ENCODE data around the gene SLC35B4.

The SLC35B4 gene

DNA sequence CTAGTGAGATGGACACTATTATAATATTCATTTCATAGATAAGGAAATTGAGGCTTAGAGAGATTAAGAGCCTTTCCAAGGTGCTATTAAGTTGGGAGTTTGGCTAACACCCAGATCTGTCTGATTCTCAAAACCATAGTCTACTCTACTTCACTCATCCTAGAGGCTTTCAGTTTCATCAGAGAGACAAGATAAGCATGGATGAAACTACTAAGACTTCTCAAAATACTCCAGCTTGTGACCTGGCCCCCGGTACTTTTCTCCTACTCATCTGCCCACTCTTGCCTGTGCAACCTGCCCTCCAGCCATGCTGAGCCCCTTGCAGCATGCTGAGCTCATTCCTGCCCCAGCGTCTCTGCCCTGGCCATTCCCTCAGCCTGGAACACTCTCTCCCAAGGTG, 12.2 kb upstream of the SLC35B4 start:
- no peaks in the 10 kb centered on the region for H3K27me3 ChIP-seq (ENCODE audit: insufficient read depth, low read length)
- H3K27ac ChIP-seq (ENCODE audit: low read depth, low read length), result no peak overlapping the region
- no peaks in the 10 kb centered on the region for H3K4me1 ChIP-seq (ENCODE audit: control insufficient read depth in 1 of 2, insufficient read depth in 2 of 2, low read length in 2 of 2)
- H2AK5ac ChIP-seq (ENCODE audit: low read length), result no peak overlapping the region
- no peak overlapping the region for H2BK12ac ChIP-seq (ENCODE audit: low read length)
- H3K4me3 ChIP-seq (ENCODE audit: low read depth, low read length), result no peak overlapping the region
- H2BK120ac ChIP-seq (ENCODE audit: insufficient read depth, low read length, poor library complexity), result no peak overlapping the region
- H2AFZ ChIP-seq (ENCODE audit: insufficient read depth, low read length, poor library complexity), result no peak overlapping the region
- no peaks in the 10 kb centered on the region for H3K79me2 ChIP-seq (ENCODE audit: control insufficient read depth, insufficient read depth, low read length, poor library complexity)
- no peak overlapping the region for H2BK5ac ChIP-seq (ENCODE audit: low read depth, low read length, poor library complexity)
- H3K23ac ChIP-seq (ENCODE audit: low read length), result no peak overlapping the region
- no peak overlapping the region for H4K8ac ChIP-seq (ENCODE audit: low read depth, low read length)
- DNase-seq, result no peak
- H3K14ac ChIP-seq (ENCODE audit: low read length), result no peak overlapping the region
- no peak overlapping the region for H4K91ac ChIP-seq (ENCODE audit: low read depth, low read length)
- H3K79me1 ChIP-seq (ENCODE audit: low read length), result no peaks in the 10 kb centered on the region
- no peak overlapping the region for H3K9ac ChIP-seq (ENCODE audit: low read length)
- H3K4ac ChIP-seq (ENCODE audit: low read depth, low read length), result no peak overlapping the region
- no peaks in the 10 kb centered on the region for H3K9me3 ChIP-seq (ENCODE audit: insufficient read depth, low read depth, low read length)
- H3K18ac ChIP-seq (ENCODE audit: low read length), result no peak overlapping the region
- no peak overlapping the region for H4K12ac ChIP-seq (ENCODE audit: low read depth, low read length)
- H3K36me3 ChIP-seq (ENCODE audit: control insufficient read depth in 1 of 2, insufficient read depth in 2 of 2, low read length in 2 of 2), result no peaks in the 10 kb centered on the region
- no peak overlapping the region for H3K4me2 ChIP-seq (ENCODE audit: low read length)
- WGBS (ENCODE audit: extremely low coverage, insufficient coverage, insufficient read length), result no CpG with 5 or more reads among the region's 2 CpGs

DNA sequence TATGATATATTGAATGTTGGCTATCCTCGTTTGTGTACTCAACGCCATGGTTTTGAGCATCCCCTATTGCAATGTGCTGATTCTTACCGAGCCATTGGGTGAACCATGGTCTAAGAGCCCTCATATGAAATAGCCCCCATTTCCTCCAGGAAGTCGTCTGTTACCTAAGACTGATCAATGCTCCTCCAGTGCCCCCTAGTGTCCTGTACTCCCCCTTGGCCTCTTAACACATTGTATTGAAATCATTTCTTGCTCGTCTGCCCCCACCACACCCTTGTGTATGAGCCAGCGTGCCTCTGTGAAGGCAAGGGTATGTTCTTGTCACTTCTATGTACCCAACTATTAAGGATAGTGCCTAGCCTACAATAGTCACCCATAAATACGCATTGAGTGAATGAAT, 11.2 kb upstream of the SLC35B4 start:
- Histone ChIP-seq H4K8ac (ENCODE audit: low read depth, low read length) (no peak overlapping the region), H3K23ac (ENCODE audit: low read length) (no peak overlapping the region), H3K4ac (ENCODE audit: low read depth, low read length) (no peak overlapping the region), H3K4me3 (ENCODE audit: low read depth, low read length) (no peak overlapping the region), H3K36me3 (ENCODE audit: control insufficient read depth in 1 of 2, insufficient read depth in 2 of 2, low read length in 2 of 2) (no peaks in the 10 kb centered on the region), H2AFZ (ENCODE audit: insufficient read depth, low read length, poor library complexity) (no peak overlapping the region), H3K4me2 (ENCODE audit: low read length) (no peak overlapping the region), H2BK12ac (ENCODE audit: low read length) (no peak overlapping the region), H3K9ac (ENCODE audit: low read length) (no peak overlapping the region), H3K18ac (ENCODE audit: low read length) (no peak overlapping the region), H3K79me2 (ENCODE audit: control insufficient read depth, insufficient read depth, low read length, poor library complexity) (no peaks in the 10 kb centered on the region), H2BK120ac (ENCODE audit: insufficient read depth, low read length, poor library complexity) (no peak overlapping the region), H3K27me3 (ENCODE audit: insufficient read depth, low read length) (no peaks in the 10 kb centered on the region), H4K91ac (ENCODE audit: low read depth, low read length) (no peak overlapping the region), H4K12ac (ENCODE audit: low read depth, low read length) (no peak overlapping the region), H3K14ac (ENCODE audit: low read length) (no peak overlapping the region), H2BK5ac (ENCODE audit: low read depth, low read length, poor library complexity) (no peak overlapping the region), H2AK5ac (ENCODE audit: low read length) (no peak overlapping the region), H3K27ac (ENCODE audit: low read depth, low read length) (no peak overlapping the region), H3K79me1 (ENCODE audit: low read length) (no peaks in the 10 kb centered on the region), H3K4me1 (ENCODE audit: control insufficient read depth in 1 of 2, insufficient read depth in 2 of 2, low read length in 2 of 2) (no peaks in the 10 kb centered on the region), H3K9me3 (ENCODE audit: insufficient read depth, low read depth, low read length) (no peaks in the 10 kb centered on the region)
- peak; percentile 19 to 46 for DNase-seq
- whole genome bisulfite sequencing (ENCODE audit: extremely low coverage, insufficient coverage, insufficient read length), result no CpG with 5 or more reads among the region's 7 CpGs

DNA sequence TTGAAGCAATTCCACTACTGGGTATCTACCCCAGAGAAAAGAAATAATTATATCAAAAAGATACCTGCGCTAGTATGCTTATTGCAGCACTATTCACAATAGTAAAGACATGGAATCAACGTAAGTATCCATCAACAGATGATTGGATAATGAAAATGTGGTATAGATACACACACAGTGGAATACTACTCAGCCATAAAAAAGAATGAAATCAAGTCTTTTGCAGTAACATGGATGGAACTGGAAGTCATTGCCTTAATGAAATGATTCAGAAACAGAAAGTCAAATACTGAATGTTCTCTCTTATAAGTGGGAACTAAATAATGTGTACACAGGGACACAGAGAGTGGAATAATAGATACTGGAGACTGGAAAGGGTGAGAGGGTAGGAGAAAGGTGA, 7.4 kb upstream of the SLC35B4 start:
- no peak overlapping the region for H2BK12ac ChIP-seq (ENCODE audit: low read length)
- H3K36me3 ChIP-seq (ENCODE audit: control insufficient read depth in 1 of 2, insufficient read depth in 2 of 2, low read length in 2 of 2), result no peaks in the 10 kb centered on the region
- no peak overlapping the region for H3K4me3 ChIP-seq (ENCODE audit: low read depth, low read length)
- peaks cover 2% of the 10 kb centered on the region for H3K79me1 ChIP-seq (ENCODE audit: low read length)
- H3K4ac ChIP-seq (ENCODE audit: low read depth, low read length), result no peak overlapping the region
- H3K9ac ChIP-seq (ENCODE audit: low read length), result no peak overlapping the region
- no peak for DNase-seq
- H4K12ac ChIP-seq (ENCODE audit: low read depth, low read length), result no peak overlapping the region
- no peak overlapping the region for H2AFZ ChIP-seq (ENCODE audit: insufficient read depth, low read length, poor library complexity)
- no peak overlapping the region for H3K23ac ChIP-seq (ENCODE audit: low read length)
- no peak overlapping the region for H3K27ac ChIP-seq (ENCODE audit: low read depth, low read length)
- WGBS (ENCODE audit: extremely low coverage, insufficient coverage, insufficient read length), result no CpG with 5 or more reads among the region's 2 CpGs
- no peak overlapping the region for H3K18ac ChIP-seq (ENCODE audit: low read length)
- H2AK5ac ChIP-seq (ENCODE audit: low read length), result no peak overlapping the region
- no peaks in the 10 kb centered on the region for H3K79me2 ChIP-seq (ENCODE audit: control insufficient read depth, insufficient read depth, low read length, poor library complexity)
- H2BK120ac ChIP-seq (ENCODE audit: insufficient read depth, low read length, poor library complexity), result no peak overlapping the region
- H3K9me3 ChIP-seq (ENCODE audit: insufficient read depth, low read depth, low read length), result no peaks in the 10 kb centered on the region
- H3K4me2 ChIP-seq (ENCODE audit: low read length), result no peak overlapping the region
- H4K91ac ChIP-seq (ENCODE audit: low read depth, low read length), result no peak overlapping the region
- H3K14ac ChIP-seq (ENCODE audit: low read length), result no peak overlapping the region
- H3K27me3 ChIP-seq (ENCODE audit: insufficient read depth, low read length), result no peaks in the 10 kb centered on the region
- H2BK5ac ChIP-seq (ENCODE audit: low read depth, low read length, poor library complexity), result no peak overlapping the region
- H4K8ac ChIP-seq (ENCODE audit: low read depth, low read length), result no peak overlapping the region
- H3K4me1 ChIP-seq (ENCODE audit: control insufficient read depth in 1 of 2, insufficient read depth in 2 of 2, low read length in 2 of 2), result peaks cover 0 to 3% of the 10 kb centered on the region in 2 experiments

DNA sequence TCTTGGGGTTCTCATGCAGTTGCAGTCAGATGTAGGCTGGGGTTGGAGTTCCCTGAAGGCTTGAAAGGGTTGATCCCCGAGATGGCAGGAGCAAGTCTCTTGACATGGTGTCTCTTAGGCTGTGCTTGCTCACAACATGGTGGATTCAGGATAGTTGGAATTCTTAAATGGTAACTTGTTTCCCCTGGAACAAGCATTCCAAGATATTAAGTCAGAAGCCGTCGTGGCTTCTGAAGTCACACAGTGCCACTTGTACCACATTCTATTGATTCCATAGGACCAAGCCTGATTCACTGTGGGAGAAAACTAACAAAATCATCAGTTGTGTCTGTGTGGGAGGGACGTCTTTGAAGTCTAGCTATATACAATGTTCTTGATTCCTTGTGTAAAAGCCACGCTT, 3.5 kb upstream of the SLC35B4 start:
- Histone ChIP-seq H4K12ac (ENCODE audit: low read depth, low read length) (no peak overlapping the region), H2AK5ac (ENCODE audit: low read length) (no peak overlapping the region), H3K14ac (ENCODE audit: low read length) (no peak overlapping the region), H3K36me3 (ENCODE audit: control insufficient read depth in 1 of 2, insufficient read depth in 2 of 2, low read length in 2 of 2) (no peaks in the 10 kb centered on the region), H4K91ac (ENCODE audit: low read depth, low read length) (no peak overlapping the region), H3K23ac (ENCODE audit: low read length) (no peak overlapping the region), H2BK5ac (ENCODE audit: low read depth, low read length, poor library complexity) (no peak overlapping the region), H2BK120ac (ENCODE audit: insufficient read depth, low read length, poor library complexity) (no peak overlapping the region), H4K8ac (ENCODE audit: low read depth, low read length) (no peak overlapping the region), H3K4me3 (ENCODE audit: low read depth, low read length) (no peak overlapping the region), H2BK12ac (ENCODE audit: low read length) (no peak overlapping the region), H3K79me2 (ENCODE audit: control insufficient read depth, insufficient read depth, low read length, poor library complexity) (peaks cover 5% of the 10 kb centered on the region), H3K27ac (ENCODE audit: low read depth, low read length) (no peak overlapping the region), H3K9ac (ENCODE audit: low read length) (no peak overlapping the region), H3K4me2 (ENCODE audit: low read length) (no peak overlapping the region), H3K27me3 (ENCODE audit: insufficient read depth, low read length) (no peaks in the 10 kb centered on the region), H3K18ac (ENCODE audit: low read length) (no peak overlapping the region), H3K79me1 (ENCODE audit: low read length) (peaks cover 9% of the 10 kb centered on the region), H3K4ac (ENCODE audit: low read depth, low read length) (no peak overlapping the region), H3K9me3 (ENCODE audit: insufficient read depth, low read depth, low read length) (no peaks in the 10 kb centered on the region), H3K4me1 (ENCODE audit: control insufficient read depth in 1 of 2, insufficient read depth in 2 of 2, low read length in 2 of 2) (peaks cover 0 to 3% of the 10 kb centered on the region in 2 experiments), H2AFZ (ENCODE audit: insufficient read depth, low read length, poor library complexity) (no peak overlapping the region)
- DNase-seq, result peak; percentile 76 to 90
- no CpG with 5 or more reads among the region's 5 CpGs for WGBS (ENCODE audit: extremely low coverage, insufficient coverage, insufficient read length)

Measured in trophoblast cell (in vitro differentiated cells and primary cell).